KBM-7 (cell line): ENCODE data around the gene PNPLA2.

Experiments
- DNase-seq: peaks from one replicate; pipeline ENCODE4 v3.0.0-alpha.2; 2015
- in situ Hi-C: fragments of 300-500 bp; cut with MboI; formaldehyde crosslinking; loops from 2 replicates; pipeline ENCODE4 v1.14.3; 2020; ENCODE audit warnings: low sequenced_read_pairs, low pct_unique_long_range_greater_than_20kb, mixed read lengths

Gene PNPLA2

DNA sequence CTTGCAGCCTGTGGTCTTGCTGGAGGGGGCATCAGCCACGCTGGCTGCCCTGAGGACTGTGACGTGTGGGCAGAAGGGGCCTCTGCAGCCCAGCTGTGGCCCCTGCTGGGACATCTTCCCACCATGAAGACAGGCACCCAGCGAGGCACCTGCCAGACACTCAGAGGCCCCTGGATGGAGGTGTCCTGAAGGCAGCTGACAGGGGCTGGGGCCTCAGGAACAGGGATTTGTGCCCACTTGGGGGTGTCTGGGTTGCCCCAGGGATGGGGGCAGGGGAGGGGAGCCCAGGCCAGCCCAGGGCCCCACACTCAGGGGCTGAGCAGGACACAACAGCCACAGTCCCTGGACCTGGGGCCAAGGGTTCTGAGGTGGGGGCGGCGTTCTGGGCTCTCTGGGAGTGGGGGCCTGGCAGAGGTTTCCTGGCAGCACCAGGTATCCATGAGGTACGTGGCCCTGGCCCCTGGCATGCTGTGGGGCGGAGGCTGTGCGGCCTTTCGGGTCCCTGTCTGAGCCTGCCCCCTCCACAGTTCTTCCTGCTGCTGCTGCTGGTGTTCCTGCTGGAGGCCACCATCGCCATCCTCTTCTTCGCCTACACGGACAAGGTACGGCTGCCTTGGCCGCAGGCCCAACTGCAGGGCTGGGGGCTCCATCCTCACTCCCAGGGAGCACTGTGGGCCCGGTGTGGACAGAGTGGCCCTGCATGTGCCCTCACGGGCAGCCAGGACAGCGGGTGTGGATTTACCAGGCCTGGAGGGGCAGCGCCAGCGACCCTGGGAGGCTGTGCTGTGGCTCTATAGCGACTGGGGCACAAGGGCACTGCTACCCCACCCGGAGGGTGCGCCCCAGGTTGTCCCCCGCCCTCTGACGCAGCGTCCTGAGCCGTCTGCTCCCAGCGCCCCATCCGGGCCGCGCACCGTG is 45.5 kb downstream of the PNPLA2 start:
- in situ Hi-C loops: no loop called here
- DNase-seq: no peak

- DNase-seq: no peak
- in situ Hi-C loops: no loop called here
Measured at GRCh38 chr11:864898-865297, 46.2 kb downstream of the PNPLA2 start.

DNA sequence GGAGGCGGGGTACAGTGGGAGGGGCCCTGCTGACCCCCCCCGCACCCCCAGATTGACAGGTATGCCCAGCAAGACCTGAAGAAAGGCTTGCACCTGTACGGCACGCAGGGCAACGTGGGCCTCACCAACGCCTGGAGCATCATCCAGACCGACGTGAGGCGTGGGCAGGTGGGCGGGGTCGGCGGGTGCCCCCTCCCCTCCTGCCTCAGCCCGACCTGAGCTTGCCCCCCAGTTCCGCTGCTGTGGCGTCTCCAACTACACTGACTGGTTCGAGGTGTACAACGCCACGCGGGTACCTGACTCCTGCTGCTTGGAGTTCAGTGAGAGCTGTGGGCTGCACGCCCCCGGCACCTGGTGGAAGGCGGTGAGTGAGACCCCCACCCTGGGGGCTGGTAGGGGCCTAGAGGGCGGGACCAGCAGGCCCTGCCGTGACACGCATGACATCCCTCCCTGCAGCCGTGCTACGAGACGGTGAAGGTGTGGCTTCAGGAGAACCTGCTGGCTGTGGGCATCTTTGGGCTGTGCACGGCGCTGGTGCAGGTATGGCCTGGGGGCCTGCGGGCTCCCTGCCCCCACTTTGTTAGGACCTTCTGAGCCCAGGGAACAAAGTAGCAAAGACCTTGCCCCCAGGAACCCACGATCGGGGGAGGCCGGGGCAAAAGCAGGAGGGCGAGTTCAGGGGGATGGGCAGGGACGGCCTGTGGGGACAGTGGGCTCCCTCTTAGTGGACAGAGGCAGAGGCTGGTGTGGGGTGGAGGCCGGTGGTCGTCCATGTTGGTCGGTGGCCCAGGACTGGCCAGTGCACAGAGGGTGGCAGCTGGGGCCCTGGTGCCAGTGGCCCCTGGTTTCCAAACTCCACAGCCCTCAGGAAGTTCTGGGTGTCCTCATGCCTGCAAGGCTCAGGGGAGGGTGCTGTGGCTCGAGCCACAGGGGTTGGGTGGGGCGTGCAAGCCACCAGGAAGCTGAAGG is 47.0 kb downstream of the PNPLA2 start:
- no peak for DNase-seq
- in situ Hi-C loops: no loop called here

DNA sequence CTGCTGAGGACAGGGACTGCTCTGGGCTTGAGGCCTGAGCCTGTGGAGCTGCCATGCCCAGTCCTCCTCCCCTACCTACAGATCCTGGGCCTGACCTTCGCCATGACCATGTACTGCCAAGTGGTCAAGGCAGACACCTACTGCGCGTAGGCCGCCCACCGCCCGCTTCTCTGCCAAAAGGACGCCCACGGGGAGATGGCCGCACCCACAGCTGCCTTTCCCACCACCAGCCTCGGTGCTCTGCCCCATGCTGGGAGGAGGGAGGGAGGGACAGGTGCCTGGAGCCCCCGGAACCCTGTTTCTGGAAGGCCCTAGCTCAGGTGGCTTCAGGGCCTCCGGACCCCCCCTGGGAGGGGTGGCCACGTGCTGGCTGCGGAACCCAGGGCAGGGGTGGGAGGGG is 47.8 kb downstream of the PNPLA2 start:
- in situ Hi-C loops: no loop called here
- no peak for DNase-seq

GRCh38 chr11:867856-868358 is 49.2 kb downstream of the PNPLA2 start:
- no peak for DNase-seq
- in situ Hi-C loops: no loop called here

DNA sequence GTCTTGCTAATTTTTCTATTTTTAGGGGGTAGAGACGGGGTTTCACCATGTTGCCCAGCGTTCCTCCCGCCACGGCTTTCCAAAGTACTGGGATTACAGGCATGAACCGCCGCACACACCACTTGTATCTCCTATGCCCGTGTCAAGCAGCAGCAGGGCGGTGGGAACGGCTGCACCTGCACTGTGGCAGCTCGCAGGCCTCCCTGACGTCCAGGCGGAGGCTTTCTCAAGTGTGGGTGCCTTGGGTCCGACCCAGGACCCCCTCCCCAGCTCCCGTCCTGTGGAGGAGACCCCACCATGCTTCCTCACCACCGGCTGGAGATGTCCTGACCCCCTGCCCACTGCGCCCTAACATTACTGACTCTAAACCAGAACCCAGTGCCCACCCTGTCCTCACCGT is 49.7 kb downstream of the PNPLA2 start:
- in situ Hi-C loops: no loop called here
- DNase-seq: no peak

DNA sequence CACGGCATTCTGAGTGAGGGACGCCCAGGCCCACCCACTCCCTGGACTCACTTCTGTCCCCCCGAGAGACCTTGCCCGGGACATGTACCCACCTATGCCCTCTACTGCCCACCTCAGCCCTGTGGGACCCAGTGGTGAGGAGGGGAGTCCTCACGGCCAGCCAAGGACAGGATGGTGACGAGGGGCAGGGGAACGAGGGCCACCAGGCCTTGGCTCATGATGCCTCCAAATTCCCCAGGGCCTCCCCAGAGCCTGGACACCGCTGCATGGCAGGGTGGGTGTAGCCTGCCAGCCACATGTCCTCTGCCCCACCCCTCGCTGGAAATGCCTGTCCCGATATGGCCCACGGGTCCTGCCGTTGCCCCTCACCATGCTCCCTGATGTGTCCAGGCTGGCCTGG is 50.1 kb downstream of the PNPLA2 start:
- no peak for DNase-seq
- in situ Hi-C loops: no loop called here

GRCh38 chr11:869399-870126 is 50.8 kb downstream of the PNPLA2 start:
- no peak for DNase-seq
- in situ Hi-C loops: no loop called here

DNA sequence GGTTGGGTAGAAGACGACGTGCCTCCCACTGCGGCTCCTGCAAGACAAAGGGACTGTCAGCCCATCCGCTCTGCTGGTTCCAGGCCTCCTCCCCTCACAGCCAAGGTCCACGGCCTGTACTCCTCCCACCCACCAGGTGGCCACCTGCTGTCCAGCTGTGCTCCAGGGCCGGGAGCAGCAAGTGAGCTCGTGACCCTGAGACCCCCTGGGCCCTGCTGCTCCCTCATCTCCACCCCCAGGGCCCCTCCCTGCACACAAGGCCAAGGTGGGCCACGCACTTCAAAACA is 51.4 kb downstream of the PNPLA2 start:
- in situ Hi-C loops: no loop called here

DNA sequence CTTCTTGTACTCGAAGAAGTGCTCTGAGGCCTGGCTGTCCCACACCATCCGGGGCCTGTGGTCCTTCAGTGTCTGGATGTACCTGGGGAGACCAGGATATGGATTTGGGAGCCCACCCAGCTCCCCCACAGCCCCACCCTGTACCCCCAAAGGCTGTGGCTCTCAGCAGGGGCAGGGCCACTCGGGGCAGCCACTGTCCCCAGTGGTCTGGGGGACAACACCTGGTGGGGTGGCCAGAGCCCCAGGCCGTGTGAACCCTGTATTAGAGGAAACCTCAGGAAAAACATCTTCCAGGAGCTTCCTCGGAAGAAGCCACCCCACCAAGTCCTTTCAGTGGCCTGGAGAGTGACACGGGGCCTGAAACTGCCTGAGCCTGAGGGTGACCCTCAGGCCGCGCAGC is 51.7 kb downstream of the PNPLA2 start:
- in situ Hi-C loops: no loop called here

More for the DNA sequence above, 51.4 kb downstream of the PNPLA2 start:
- no peak for DNase-seq

GRCh38 chr11:871472-871871 is 52.8 kb downstream of the PNPLA2 start:
- DNase-seq: no peak
- in situ Hi-C loops: no loop called here

More for the DNA sequence above, 51.7 kb downstream of the PNPLA2 start:
- no peak for DNase-seq

GRCh38 chr11:872799-873198 is 54.1 kb downstream of the PNPLA2 start:
- DNase-seq: no peak
- in situ Hi-C loops: no loop called here

DNA sequence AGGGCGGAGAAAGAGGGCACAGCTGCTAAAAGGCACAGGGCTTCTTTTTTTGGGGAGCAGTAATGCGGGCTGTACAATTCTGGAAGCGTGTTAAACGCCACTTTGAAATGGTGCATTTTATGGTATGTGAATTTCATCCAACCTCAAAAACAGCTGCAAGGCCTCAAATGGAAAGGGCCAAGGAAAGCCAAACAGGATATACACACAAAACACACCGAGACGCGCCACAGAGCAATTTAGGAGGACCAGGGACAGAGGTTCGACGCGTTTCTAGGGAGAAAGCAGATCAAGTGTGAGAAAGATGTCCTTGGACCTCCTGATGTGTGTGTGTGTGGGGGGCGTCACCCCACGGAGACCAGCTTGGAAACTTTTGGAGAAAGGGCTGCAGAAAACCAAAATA is 55.0 kb downstream of the PNPLA2 start:
- no peak for DNase-seq
- in situ Hi-C loops: no loop called here
